Fibroblast of villous mesenchyme (primary cell): ENCODE results near the gene GSTM3. TPM values are rescaled to one million over a fixed set of nuclear protein-coding genes. Genes with fewer than 3 reads are reported as not detected.
"Not testable (repeated sequence)": the region's sequence is repeated elsewhere in the genome, so short reads cannot be mapped to it uniquely, and the experiment has no call there.

Experiments used
- DNase-seq: peaks from one replicate; pipeline ENCODE4 v3.0.0-alpha.2; 2010; ENCODE audit warnings: low read depth
- H3K4me3 ChIP-seq: 2 replicates; pipeline ENCODE4 v1.5.1; 2011; ENCODE audit warnings: low read depth, mild to moderate bottlenecking, low read length
- CTCF ChIP-seq: IDR thresholded peaks from 2 replicates; pipeline ENCODE4 v1.5.1; 2012; ENCODE audit warnings: low read depth, mild to moderate bottlenecking, low read length; ENCODE audit not compliant: insufficient read depth
- total RNA-seq: library from RNA; depleted of rRNA; stranded (reverse); fragments of >200 nt; gene quantifications from 2 replicates; pipeline ENCODE4 v1.2.3, GENCODE V29; 2012

GSTM3 gene
- total RNA-seq, 1 donor, result 104 TPM

- DNase-seq, result peak; percentile 28
- H3K4me3 ChIP-seq, result no peak overlapping the region
- no peak for TF ChIP-seq CTCF
These were observed 28.7 kb upstream of the GSTM3 start for GRCh38 chr1:109769330-109770078.

GRCh38 chr1:109768820-109769219 is 28.0 kb upstream of the GSTM3 start:
- TF ChIP-seq CTCF, result no peak
- DNase-seq, result no peak

GRCh38 chr1:109768335-109768650 is 27.5 kb upstream of the GSTM3 start:
- H3K4me3 ChIP-seq, result no peak overlapping the region
- TF ChIP-seq CTCF, result no peak
- DNase-seq, result no peak

More at GRCh38 chr1:109768820-109769219, 28.0 kb upstream of the GSTM3 start:
- no peak overlapping the region for H3K4me3 ChIP-seq

GRCh38 chr1:109767637-109768334 is 26.9 kb upstream of the GSTM3 start:
- TF ChIP-seq CTCF, result no peak
- no peak for DNase-seq
- H3K4me3 ChIP-seq, result no peak overlapping the region

- DNase-seq, result peak; percentile 14
- H3K4me3 ChIP-seq, result not testable (repeated sequence)
These were observed 26.3 kb upstream of the GSTM3 start for GRCh38 chr1:109766991-109767636.

GRCh38 chr1:109765896-109766615 is 25.2 kb upstream of the GSTM3 start:
- TF ChIP-seq CTCF, result no peak
- DNase-seq, result no peak
- H3K4me3 ChIP-seq, result no peak overlapping the region

GRCh38 chr1:109765483-109765815 is 24.6 kb upstream of the GSTM3 start:
- TF ChIP-seq CTCF, result no peak
- no peak for DNase-seq
- H3K4me3 ChIP-seq, result no peak overlapping the region
